ENCODE results near the gene FAM53A. TPM values are rescaled to one million over a fixed set of nuclear protein-coding genes. Genes with fewer than 3 reads are reported as not detected.

Gene FAM53A
- total RNA-seq, 2 experiments from 2014 or later: 0.54 to 0.97 TPM

- no peak for ATAC-seq (ENCODE audit: low read depth)
- Mint-ChIP-seq H3K36me3 (no peaks in the 10 kb centered on the region), H3K27ac (no peak overlapping the region), H3K4me1 (no peaks in the 10 kb centered on the region), H3K4me3 (no peak overlapping the region), H3K27me3 (no peaks in the 10 kb centered on the region), H3K9me3 (no peaks in the 10 kb centered on the region)
- DNase-seq: no peak
- POLR2A ChIA-PET: no interaction called here
Observed at GRCh38 chr4:1629699-1630083, 54.4 kb downstream of the FAM53A start.

DNA sequence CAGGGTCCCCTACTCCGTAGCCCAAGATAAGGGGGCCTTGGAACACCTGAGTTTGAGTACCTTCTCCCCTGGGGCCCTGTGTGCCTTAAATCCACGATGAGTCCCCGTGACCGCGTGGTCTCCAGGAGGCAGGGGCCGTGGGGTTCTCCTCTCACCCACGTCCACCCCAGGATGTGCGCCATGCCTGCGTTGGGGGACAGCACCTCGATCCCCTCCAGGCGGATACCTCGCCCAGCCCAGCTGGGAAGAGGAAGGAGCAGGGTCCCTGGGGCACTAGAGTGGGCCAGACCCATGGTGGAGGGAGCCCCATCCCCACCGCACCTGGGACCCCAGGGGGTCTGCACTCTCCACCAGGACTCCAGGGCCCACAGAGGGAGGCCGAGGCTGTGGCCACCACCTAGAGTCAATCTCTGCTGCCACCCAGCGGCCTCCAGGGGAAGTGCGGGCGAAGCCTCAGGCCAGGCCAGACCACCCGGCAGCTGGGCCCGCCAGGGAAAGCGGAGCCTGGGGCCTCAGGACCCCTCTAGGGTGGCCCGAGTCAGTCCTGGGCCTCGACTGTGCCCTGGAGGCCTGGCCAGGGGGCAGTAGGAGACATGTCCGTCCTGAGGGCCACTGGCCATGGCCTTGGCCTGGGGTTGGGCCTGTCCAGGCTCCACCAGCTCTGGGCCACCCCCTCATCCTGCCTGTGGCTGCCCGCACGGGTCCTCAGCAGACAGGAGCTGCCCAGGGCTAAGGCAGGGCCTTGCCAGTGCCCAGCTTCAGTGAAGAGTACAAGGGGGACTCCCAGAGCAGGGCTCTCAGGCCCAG is 55.0 kb downstream of the FAM53A start:
- Mint-ChIP-seq H3K4me1 (no peaks in the 10 kb centered on the region), H3K4me3 (no peak overlapping the region), H3K36me3 (no peaks in the 10 kb centered on the region), H3K27ac (no peak overlapping the region), H3K27me3 (no peaks in the 10 kb centered on the region), H3K9me3 (no peaks in the 10 kb centered on the region)
- ATAC-seq (ENCODE audit: low read depth) (peak; percentile 83), DNase-seq (peak; percentile 81)
- POLR2A ChIA-PET: no interaction called here

DNA sequence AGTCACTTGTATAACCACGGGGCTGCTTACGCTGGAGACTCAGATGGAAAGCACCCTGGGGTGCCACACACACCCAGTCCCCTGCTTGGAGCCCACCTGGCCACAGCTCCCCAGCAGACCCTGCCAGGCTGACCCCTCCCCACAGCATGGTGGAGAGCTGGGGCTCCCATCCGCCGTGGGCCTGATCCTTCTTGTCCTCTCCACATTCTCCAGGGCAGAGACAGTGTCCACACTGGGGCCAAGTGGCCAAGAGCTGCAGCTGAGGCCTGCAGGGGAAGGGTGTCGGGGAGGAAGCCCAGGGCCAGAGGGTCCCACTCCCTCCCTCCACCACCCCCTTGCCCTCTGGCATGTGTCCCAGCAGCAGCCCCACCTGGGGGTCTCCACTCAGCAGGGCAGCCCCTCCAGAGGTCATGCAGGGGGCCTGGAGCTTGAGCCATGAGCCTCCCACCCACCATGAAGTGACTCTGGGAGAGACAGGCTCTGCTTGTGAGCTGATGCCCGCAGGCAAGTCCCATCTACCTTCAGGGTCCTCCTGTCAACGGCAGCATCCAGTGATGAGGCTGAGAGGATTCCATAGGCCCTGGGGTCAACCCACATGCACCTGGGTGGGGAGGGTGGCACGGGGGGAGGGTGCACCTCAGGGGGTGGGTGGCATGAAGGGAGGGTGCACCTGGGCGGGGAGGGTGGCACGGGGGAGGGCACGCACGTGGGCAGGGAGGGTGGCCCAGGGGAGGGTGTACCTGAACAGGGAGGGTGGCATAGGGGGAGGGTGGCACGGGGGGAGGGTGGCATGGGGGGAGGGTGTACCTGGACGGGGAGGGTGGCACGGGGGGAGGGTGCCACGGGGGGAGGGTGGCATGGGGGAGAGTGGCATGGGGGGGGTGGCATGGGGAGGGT is 56.4 kb downstream of the FAM53A start:
- H3K4me3 Mint-ChIP-seq: no peak overlapping the region
- DNase-seq: no peak
- POLR2A ChIA-PET: no interaction called here
- no peaks in the 10 kb centered on the region for H3K27me3 Mint-ChIP-seq
- ATAC-seq (ENCODE audit: low read depth): no peak
- no peak overlapping the region for H3K27ac Mint-ChIP-seq
- H3K4me1 Mint-ChIP-seq: no peaks in the 10 kb centered on the region
- H3K36me3 Mint-ChIP-seq: no peaks in the 10 kb centered on the region
- H3K9me3 Mint-ChIP-seq: no peaks in the 10 kb centered on the region

GRCh38 chr4:1626941-1627340 is 57.2 kb downstream of the FAM53A start:
- DNase-seq: no peak
- POLR2A ChIA-PET: no interaction called here
- Mint-ChIP-seq H3K36me3 (no peaks in the 10 kb centered on the region), H3K4me1 (no peaks in the 10 kb centered on the region), H3K9me3 (no peaks in the 10 kb centered on the region), H3K4me3 (no peak overlapping the region), H3K27ac (no peak overlapping the region), H3K27me3 (no peaks in the 10 kb centered on the region)
- no peak for ATAC-seq (ENCODE audit: low read depth)

DNA sequence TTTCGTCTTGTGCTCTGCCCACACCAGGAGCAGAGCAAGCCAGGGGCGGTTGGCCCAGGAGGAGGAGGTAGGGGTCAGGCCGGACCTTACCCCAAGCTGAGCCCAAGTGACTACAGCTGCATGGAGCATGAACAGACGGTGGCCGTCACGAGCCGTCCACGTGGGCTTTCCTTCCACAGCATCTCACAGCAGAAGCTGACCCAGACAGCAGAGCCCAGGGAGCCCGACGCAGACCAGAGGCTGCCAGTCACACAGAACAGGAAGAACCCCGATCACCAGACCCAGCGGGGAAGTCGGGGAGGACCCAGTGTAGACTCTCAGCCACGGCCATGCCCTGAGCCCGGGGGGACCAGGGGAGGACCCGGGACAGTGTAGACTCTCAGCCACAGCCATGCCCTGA is 58.0 kb downstream of the FAM53A start:
- no peak for ATAC-seq (ENCODE audit: low read depth)
- DNase-seq: no peak
- POLR2A ChIA-PET: no interaction called here
- Mint-ChIP-seq H3K36me3 (no peaks in the 10 kb centered on the region), H3K9me3 (no peaks in the 10 kb centered on the region), H3K27me3 (no peaks in the 10 kb centered on the region), H3K27ac (no peak overlapping the region), H3K4me3 (no peak overlapping the region), H3K4me1 (no peaks in the 10 kb centered on the region)

- Mint-ChIP-seq H3K27ac (no peak overlapping the region), H3K9me3 (no peaks in the 10 kb centered on the region), H3K4me1 (peaks cover 2% of the 10 kb centered on the region), H3K27me3 (no peaks in the 10 kb centered on the region), H3K36me3 (no peaks in the 10 kb centered on the region), H3K4me3 (no peak overlapping the region)
- POLR2A ChIA-PET: no interaction called here
- ATAC-seq (ENCODE audit: low read depth) (no peak), DNase-seq (no peak)
Observed at GRCh38 chr4:1625600-1626138, 58.4 kb downstream of the FAM53A start.

DNA sequence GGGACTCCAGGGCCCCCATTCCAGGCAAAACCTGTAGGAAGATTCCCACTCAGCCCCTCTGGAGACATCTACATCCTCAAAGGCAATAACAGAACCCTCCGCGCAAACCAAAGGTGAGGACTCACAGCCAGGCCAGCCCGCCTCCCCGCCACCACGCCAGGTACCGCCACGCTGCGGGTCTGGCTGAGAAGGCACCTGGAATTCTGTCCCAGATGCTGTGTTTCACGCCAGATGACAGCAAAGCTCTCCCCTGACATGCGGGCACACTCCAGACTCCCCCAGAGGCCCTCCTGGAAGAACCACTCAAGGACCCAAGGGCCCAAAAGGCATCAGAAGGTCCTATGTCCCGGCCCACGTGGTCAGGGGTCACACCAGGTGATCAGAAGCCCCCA is 59.6 kb downstream of the FAM53A start:
- Mint-ChIP-seq H3K9me3 (no peaks in the 10 kb centered on the region), H3K4me1 (peaks cover 3% of the 10 kb centered on the region), H3K27ac (no peak overlapping the region), H3K4me3 (no peak overlapping the region), H3K27me3 (no peaks in the 10 kb centered on the region), H3K36me3 (no peaks in the 10 kb centered on the region)
- POLR2A ChIA-PET: no interaction called here
- DNase-seq (no peak), ATAC-seq (ENCODE audit: low read depth) (no peak)

DNA sequence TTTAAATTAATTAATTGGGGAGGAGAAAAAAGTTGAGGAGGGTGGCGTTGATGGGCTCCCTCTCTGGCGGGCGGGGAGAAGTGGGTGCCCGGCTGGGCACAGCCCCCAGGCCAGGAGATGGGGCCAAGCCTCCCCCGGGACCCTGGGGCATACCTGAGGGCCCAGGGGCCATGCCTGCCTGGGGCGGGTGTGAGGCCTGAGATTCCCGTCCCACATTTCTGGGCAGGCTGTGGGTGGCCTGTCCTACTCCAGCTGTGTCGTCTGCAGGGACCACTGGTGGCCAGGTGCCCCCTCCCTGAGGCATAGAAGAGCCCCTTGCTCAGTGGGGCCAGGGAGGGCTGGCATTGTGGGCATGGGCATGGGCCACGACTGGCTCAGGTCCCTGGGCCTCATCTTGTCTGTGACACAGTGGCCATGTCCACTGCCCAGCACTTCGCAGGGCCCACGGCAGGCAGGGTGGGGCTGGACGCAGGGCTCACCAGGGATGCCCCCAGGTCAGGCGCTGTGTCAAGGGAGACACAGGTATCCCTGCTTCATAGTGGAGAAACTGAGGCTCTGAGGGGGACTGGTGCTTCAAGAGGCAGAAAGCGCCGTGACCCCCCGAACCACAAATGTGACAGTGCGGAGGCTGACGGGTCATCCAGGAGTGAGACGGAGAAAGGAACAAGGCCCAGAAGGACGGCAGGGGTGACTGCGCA is 60.1 kb downstream of the FAM53A start:
- Mint-ChIP-seq H3K9me3 (no peaks in the 10 kb centered on the region), H3K4me1 (peaks cover 3% of the 10 kb centered on the region), H3K27me3 (no peaks in the 10 kb centered on the region), H3K4me3 (no peak overlapping the region), H3K36me3 (no peaks in the 10 kb centered on the region), H3K27ac (no peak overlapping the region)
- ATAC-seq (ENCODE audit: low read depth) (no peak), DNase-seq (no peak)
- POLR2A ChIA-PET: no interaction called here

DNA sequence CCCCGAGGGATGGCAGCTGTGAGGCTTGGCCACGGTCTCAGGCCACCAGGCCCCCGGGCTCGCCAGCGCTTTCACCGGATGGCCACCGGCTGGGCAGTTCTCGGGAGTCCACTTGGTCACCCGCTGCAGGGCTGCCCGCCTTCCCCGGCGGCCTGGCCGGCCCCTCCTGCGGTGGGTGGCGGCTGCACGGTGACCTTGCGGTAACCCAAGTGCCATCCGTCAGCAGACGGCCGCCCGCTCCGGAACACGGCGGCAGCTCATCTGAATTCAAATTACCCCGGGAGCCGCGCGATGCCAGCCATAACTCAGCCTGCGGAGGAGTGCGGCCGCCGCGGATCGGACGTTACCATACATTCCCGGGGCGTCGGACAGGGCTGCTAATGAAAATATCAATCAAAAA is 60.7 kb downstream of the FAM53A start:
- Mint-ChIP-seq H3K27me3 (no peaks in the 10 kb centered on the region), H3K27ac (no peak overlapping the region), H3K9me3 (no peaks in the 10 kb centered on the region), H3K36me3 (no peaks in the 10 kb centered on the region), H3K4me3 (no peak overlapping the region), H3K4me1 (peaks cover 3% of the 10 kb centered on the region)
- DNase-seq: no peak
- ATAC-seq (ENCODE audit: low read depth): no peak
- POLR2A ChIA-PET: no interaction called here

GRCh38 chr4:1622956-1623355 is 61.2 kb downstream of the FAM53A start:
- no peaks in the 10 kb centered on the region for H3K36me3 Mint-ChIP-seq
- H3K9me3 Mint-ChIP-seq: no peaks in the 10 kb centered on the region
- POLR2A ChIA-PET: no interaction called here
- peaks cover 3% of the 10 kb centered on the region for H3K4me1 Mint-ChIP-seq
- no peaks in the 10 kb centered on the region for H3K27me3 Mint-ChIP-seq
- DNase-seq (no peak), ATAC-seq (ENCODE audit: low read depth) (no peak)
- H3K4me3 Mint-ChIP-seq: no peak overlapping the region
- no peak overlapping the region for H3K27ac Mint-ChIP-seq

- H3K36me3 Mint-ChIP-seq: no peaks in the 10 kb centered on the region
- no peak overlapping the region for H3K27ac Mint-ChIP-seq
- ATAC-seq (ENCODE audit: low read depth): no peak
- H3K27me3 Mint-ChIP-seq: no peaks in the 10 kb centered on the region
- DNase-seq: no peak
- no peaks in the 10 kb centered on the region for H3K9me3 Mint-ChIP-seq
- H3K4me3 Mint-ChIP-seq: no peak overlapping the region
- POLR2A ChIA-PET: no interaction called here
- peaks cover 3% of the 10 kb centered on the region for H3K4me1 Mint-ChIP-seq
Observed at GRCh38 chr4:1622238-1622637, 61.9 kb downstream of the FAM53A start.

GRCh38 chr4:1621526-1621925 is 62.6 kb downstream of the FAM53A start:
- POLR2A ChIA-PET: no interaction called here
- Mint-ChIP-seq H3K4me1 (peaks cover 3% of the 10 kb centered on the region), H3K4me3 (no peak overlapping the region), H3K27me3 (no peaks in the 10 kb centered on the region), H3K27ac (no peak overlapping the region), H3K36me3 (no peaks in the 10 kb centered on the region), H3K9me3 (no peaks in the 10 kb centered on the region)
- no peak for DNase-seq
- ATAC-seq (ENCODE audit: low read depth): no peak

- Mint-ChIP-seq H3K27me3 (no peaks in the 10 kb centered on the region), H3K27ac (no peak overlapping the region), H3K36me3 (no peaks in the 10 kb centered on the region), H3K4me1 (peaks cover 9% of the 10 kb centered on the region), H3K4me3 (no peak overlapping the region), H3K9me3 (peaks cover 6% of the 10 kb centered on the region)
- POLR2A ChIA-PET: no interaction called here
- no peak for ATAC-seq (ENCODE audit: low read depth)
- no peak for DNase-seq
Observed at GRCh38 chr4:1619151-1619672, 64.9 kb downstream of the FAM53A start.

Data from activated naive CD8-positive, alpha-beta T cell treated with anti-CD3 and anti-CD28 coated beads, Interleukin-2, amount 10 ng/mL, durations not matched to agents 7 days and 5 days (primary cell).